ENCODE data around the gene MVB12B.

Gene MVB12B

DNA sequence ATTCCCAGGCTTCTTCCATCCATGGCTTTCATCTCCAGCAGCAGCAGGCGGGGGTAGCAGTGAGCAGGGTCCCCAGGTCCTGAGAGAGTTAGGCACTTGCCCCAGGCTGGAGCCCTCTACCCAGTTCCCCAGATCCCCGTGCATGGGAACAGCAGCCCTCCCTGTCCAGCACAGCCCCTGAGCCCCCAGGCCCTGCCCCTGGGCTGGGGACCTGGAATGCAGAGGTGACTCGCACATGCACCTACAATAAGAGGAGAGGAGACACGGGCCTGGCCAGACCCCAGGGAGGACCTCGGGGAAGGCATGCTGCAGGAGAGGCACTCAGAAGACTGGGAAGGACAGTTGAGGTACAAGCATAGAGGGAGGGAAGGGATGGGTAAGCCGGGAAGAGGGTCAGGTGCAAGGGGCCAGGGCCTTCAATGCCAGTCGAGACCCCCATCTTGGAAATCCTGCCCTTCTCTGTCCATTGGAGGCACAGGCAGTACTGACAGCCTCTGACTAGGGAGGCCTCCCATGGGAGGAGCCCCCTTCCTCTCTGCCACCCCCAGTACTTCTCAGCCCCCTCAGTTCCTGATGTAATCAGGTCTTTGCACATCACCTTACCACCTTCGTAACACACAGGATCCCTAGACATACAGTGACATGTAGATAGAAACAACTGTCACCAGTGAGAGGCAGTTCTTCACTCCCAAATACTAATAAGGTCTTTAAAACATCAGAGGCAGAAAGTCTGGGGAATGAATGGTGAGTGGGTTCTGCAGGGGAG lies 151.8 kb downstream of the MVB12B start:
- no peak for DNase-seq

- no peak for DNase-seq
Observed at GRCh38 chr9:126479515-126479914, 152.9 kb downstream of the MVB12B start.

- no peak for DNase-seq
Observed at GRCh38 chr9:126480813-126481212, 154.2 kb downstream of the MVB12B start.

GRCh38 chr9:126481862-126482261 lies 155.2 kb downstream of the MVB12B start:
- no peak for DNase-seq

- no peak for DNase-seq
Observed at GRCh38 chr9:126482361-126483044, 155.9 kb downstream of the MVB12B start.

GRCh38 chr9:126483468-126484073 lies 156.9 kb downstream of the MVB12B start:
- no peak for DNase-seq

- no peak for DNase-seq
Observed at GRCh38 chr9:126485662-126486061, 159.0 kb downstream of the MVB12B start.

GRCh38 chr9:126486276-126486675 lies 159.6 kb downstream of the MVB12B start:
- no peak for DNase-seq

DNA sequence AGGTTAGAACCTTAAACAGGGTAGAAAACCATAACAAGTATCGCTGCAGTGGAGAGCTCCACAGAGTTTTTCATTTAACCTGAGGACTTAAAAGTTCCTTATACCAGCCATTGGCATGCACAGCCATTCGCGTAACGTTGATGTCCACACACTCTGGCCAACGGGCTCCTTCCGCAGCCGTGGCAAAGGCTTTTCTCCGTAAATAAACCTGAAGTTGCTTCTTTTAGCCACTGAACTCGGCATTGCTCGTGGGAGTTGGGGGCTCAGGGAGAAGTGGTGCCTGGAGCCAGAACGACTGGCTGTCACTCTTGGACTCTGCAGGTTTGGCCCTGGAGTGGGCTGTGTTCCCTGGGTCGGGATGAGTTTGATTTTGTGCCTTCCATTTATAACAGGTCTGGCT lies 161.2 kb downstream of the MVB12B start:
- DNase-seq = no peak

DNA sequence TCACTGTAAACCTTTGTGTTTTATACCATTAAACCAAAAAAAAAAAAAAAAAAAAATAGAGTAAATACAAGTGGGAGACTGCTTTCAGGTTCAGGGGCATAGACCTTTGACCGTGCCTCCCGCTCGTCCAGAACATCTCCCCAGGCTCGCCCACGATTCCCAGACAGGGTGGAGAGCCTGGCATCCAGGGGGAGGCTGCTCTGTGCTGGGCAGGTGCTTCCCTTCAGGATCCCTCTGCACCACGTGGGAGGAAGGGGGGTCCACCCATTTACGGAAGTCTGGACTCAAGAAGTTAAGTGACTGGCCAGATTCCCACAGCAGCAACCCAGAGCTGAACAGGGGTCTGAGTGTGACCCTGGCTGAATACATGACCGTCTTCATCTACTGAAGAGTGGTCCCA lies 161.7 kb downstream of the MVB12B start:
- no peak for DNase-seq

DNA sequence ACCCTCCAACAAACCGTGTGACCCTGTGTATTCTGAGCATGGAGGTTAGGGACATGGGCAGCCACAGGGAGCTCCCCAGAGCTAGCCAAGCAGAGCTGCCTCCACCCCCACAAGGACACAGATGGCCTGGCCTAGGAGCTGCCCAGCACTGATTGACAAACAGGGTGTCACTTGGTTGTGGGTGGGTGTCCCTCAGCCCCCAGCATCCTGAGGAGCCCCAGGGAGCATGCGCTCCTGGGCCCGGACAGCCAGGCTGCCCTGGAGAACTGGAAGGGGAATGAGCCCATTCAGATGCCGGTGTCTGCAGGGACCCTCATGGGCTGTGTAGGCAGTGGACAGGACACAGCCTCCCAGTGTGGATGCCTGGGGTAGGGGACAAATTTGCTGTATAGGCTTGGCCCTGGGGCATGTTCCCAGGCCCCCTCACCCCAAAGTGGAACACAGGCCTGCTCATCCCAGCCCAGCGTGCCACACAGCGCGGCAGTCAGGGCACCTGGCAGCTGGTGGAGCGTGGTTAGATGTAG lies 162.3 kb downstream of the MVB12B start:
- no peak for DNase-seq

DNA sequence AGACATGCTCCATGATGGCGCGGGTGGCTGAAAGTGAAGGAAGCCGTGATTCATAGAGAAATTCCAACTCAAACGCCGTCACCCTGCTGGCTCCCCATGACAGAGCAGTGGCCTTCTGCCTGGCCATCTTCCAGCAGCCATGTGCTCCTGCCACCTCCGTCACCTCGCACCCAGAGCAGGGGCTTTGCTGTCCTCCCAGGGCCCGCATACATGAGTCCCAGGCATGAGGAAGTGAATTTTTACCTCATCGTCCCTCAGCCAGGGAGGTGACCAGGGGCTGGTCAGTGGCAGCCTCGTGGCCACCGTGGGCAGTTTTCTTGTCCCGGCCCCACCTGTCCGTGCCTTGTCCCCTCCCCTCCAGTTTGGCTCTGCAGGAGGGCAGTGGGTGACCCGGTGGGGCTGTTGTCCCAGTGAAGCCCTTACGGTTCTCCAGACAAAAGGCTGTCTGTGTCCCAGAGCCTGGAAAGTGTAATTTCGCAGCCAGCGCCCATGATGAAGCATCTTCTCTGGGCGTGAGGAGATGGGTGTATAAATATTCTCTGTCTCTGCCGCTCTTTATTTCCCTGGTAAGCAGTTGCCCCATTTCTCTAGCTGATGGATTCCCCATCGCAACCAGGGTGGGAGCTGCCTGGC lies 163.1 kb downstream of the MVB12B start:
- DNase-seq = no peak

DNA sequence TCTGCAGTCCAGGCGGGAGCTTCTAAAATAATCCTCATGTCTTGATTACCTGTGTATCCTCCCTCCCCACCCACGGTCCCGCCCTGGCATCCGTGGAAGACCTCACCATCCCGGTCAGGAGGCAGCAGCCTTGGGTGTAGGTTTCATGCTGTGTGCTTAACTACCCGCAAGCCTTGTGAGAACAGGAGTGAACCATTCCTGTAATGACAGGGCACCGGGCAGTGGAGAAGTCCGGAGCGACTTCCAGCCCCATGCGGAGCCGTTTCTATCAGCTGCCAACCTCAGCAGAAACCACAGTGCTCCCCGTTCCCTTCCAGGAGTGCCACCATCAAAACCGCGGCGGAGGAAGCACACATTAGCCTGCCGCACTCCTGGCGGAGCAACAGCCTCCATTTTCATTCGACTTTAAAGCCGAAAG lies 163.6 kb downstream of the MVB12B start:
- DNase-seq = no peak

- DNase-seq = peak; percentile 22
Observed at GRCh38 chr9:126490871-126491567, 164.4 kb downstream of the MVB12B start.

GRCh38 chr9:126491568-126491879 lies 164.9 kb downstream of the MVB12B start:
- DNase-seq = no peak

DNA sequence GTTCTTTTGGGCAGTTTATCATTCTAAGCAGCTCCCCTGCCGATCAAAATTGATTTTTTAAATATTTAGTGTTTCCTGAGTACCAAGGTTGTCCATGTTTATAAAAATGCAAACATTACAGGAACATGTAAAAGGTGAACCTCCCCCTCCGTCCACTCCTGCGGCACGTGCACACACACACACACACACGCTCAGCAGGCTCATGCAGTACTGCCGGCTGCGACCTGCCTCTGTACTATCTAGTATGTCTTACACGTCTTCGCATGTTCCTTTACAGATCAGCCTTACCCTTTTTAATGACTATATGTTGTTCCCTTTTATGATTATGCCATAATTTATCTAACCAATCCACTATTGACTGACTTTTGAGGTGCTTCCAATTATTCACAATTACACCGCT lies 165.3 kb downstream of the MVB12B start:
- DNase-seq = no peak

GRCh38 chr9:126494264-126494663 lies 167.6 kb downstream of the MVB12B start:
- no peak for DNase-seq

GRCh38 chr9:126494746-126495145 lies 168.1 kb downstream of the MVB12B start:
- DNase-seq = no peak

- no peak for DNase-seq
Observed at GRCh38 chr9:126495411-126496180, 169.0 kb downstream of the MVB12B start.

DNA sequence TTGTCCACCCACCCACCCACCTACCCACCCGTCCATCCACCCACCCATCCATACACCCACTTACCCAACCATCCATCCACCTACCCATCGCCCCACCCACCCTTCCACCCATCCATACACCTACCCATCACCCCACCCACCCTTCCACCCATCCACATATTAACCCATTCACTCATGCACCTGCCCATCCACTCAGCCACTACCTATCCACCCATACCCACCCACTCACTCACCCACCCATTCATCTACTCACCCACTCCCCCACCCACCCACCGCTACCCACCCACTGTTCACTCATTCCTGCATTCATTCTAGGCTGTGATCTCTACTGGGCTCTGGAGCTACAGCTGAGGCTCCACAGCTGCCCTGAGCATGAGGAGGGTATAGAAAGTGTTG lies 169.6 kb downstream of the MVB12B start:
- no peak for DNase-seq

DNA sequence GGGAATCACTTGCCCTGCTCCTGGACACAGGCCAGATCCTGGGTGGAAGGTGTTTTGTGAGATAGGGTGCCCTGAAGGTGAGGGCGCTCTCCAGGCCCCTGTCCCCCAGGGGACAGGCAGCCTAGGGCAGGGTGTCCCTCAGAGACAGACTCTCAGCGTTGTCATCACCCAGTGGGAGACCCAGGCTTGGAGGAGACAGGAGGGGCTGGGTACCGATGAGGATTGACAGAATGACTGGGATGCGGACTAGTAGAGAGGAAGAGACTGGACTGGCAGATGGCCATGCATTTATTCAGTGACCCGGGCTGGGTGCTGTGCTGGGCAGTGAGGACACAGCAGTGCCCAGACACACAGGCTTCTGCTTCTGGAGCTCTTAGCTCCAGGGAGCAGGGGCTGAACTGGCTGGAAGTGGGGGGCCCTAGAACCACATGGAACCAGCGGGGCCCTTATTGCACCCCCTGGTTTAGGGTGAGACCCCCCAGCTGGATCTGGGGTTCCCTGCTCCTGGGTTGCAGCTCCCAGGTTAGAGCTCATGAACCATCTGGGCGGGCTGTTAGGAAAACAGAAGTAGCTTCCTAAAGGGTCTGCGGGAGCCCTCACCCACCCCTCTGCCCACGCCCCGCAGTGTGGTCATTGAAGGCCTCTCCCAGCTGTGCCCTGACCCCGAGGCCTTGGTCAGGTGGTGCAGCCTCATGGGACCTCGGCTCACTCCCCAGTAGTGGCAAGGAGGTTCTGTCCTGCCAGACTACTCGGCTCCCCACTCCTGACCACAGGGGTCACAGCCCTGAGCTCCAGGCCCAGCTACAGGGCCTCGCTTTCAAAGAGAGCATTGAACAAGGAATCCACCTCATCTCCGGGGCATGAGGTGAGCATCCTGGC lies 170.4 kb downstream of the MVB12B start:
- DNase-seq = no peak

Measured in effector CD8-positive, alpha-beta T cell (primary cell).